Esophagus squamous epithelium (tissue), 5 donors: ENCODE data around the gene FMO1. TPM values are rescaled to one million over a fixed set of nuclear protein-coding genes. Genes with fewer than 3 reads are reported as not detected.
"Not testable (repeated sequence)": the region's sequence is repeated elsewhere in the genome, so short reads cannot be mapped to it uniquely, and the experiment has no call there.

ENCODE experiments used
- DNase-seq: peaks from one replicate; lab custom pipeline; 2025; lab: John Stamatoyannopoulos, UW
- H3K27ac ChIP-seq, 4 donors: fragments of 200-600 bp; sonication (generic); one replicate each; pipeline ENCODE4 v1.5.1; 2016 to 2019; ENCODE audit warnings: mild to moderate bottlenecking in 1 of 4
- H3K27me3 ChIP-seq, 4 donors: fragments of 200-600 bp; sonication (generic); 1 replicate in 3 of 4; 2 replicates in 1 of 4; pipeline versions ENCODE4 v1.5.1 to v1.6.0; 2017 to 2021; ENCODE audit warnings: antibody characterized with exemption in 1 of 4
- H3K36me3 ChIP-seq, 3 donors: fragments of 200-600 bp; sonication (generic); one replicate each; pipeline ENCODE4 v1.5.1; 2016 to 2019
- H3K4me1 ChIP-seq, 3 donors: fragments of 200-600 bp; sonication (generic); one replicate each; pipeline ENCODE4 v1.5.1; 2017 to 2019
- H3K4me3 ChIP-seq, 4 donors: fragments of 200-600 bp; sonication (generic); 1 replicate in 3 of 4; 2 replicates in 1 of 4; pipeline ENCODE4 v1.5.1; 2016 to 2019; ENCODE audit warnings: mild to moderate bottlenecking in 2 of 4, moderate library complexity in 1 of 4
- H3K9me3 ChIP-seq, 3 donors: fragments of 200-600 bp; sonication (generic); one replicate each; pipeline ENCODE4 v1.5.1; 2016 to 2019
- POLR2A ChIP-seq, 4 donors: fragments of 450-650 bp; IDR thresholded peaks; one replicate each; pipeline ENCODE4 v1.6.1; 2017; ENCODE audit warnings: antibody characterized with exemption in 4 of 4, mild to moderate bottlenecking in 4 of 4, moderate library complexity in 3 of 4
- WGBS, 2 donors: methylation state at CpG; one replicate each; pipeline ENCODE4 v1.1.5; 2018; 5-methylcytosine and 5-hydroxymethylcytosine counted together
- intact Hi-C: fragments of 100-400 bp; cut with DNase I; formaldehyde crosslinking; loops from one replicate; pipeline ENCODE4 v1.15.0; 2022
- total RNA-seq, 4 donors: library from RNA; depleted of rRNA; stranded (reverse); fragments of >200 nt; gene quantifications; one replicate each; pipeline ENCODE4 v1.1.0, GENCODE V29; 2016
- TF ChIP-seq, protein P1 (sequence below), 6 experiments: fragments of 450-650 bp in 4 of 6; fragments of 200-600 bp in 2 of 6; sonication (generic) in 2 of 6; IDR thresholded peaks; one replicate each; pipeline ENCODE4 v1.5.1; 2016 to 2019; ENCODE audit warnings: antibody characterized with exemption in 6 of 6, mild to moderate bottlenecking in 4 of 6, moderate library complexity in 4 of 6
- donor health status: DM: yes; HTN: yes; CAD: no.

The FMO1 gene
- total RNA-seq, 4 donors from 2014 or later = 0.18 to 7.2 (median 2.0) TPM

DNA sequence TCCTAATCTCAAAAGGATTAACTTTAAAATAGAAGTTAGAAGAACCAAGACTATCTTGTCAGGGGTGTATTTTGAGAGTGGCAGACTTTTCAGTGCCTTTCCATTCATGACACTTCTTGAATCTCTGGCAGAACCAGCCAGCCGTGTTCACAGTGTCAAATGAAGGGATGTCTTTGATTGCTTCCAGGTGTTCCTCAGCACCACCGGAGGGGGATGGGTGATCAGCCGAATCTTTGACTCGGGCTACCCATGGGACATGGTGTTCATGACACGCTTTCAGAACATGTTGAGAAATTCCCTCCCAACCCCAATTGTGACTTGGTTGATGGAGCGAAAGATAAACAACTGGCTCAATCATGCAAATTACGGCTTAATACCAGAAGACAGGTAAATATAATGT, 32.3 kb downstream of the FMO1 start:
- TF ChIP-seq, protein P1, sequence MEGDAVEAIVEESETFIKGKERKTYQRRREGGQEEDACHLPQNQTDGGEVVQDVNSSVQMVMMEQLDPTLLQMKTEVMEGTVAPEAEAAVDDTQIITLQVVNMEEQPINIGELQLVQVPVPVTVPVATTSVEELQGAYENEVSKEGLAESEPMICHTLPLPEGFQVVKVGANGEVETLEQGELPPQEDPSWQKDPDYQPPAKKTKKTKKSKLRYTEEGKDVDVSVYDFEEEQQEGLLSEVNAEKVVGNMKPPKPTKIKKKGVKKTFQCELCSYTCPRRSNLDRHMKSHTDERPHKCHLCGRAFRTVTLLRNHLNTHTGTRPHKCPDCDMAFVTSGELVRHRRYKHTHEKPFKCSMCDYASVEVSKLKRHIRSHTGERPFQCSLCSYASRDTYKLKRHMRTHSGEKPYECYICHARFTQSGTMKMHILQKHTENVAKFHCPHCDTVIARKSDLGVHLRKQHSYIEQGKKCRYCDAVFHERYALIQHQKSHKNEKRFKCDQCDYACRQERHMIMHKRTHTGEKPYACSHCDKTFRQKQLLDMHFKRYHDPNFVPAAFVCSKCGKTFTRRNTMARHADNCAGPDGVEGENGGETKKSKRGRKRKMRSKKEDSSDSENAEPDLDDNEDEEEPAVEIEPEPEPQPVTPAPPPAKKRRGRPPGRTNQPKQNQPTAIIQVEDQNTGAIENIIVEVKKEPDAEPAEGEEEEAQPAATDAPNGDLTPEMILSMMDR (IDR thresholded peaks at IDR 0.05) = no peak
- DNase-seq = no peak
- H3K4me3 ChIP-seq = no peak overlapping the region
- H3K27me3 ChIP-seq = no peaks in the 10 kb centered on the region
- intact Hi-C loops = no loop called here
- no peaks in the 10 kb centered on the region for H3K4me1 ChIP-seq
- H3K36me3 ChIP-seq = no peaks in the 10 kb centered on the region
- H3K27ac ChIP-seq = no peak overlapping the region
- WGBS, 2 donors = 82 to 94% methylated on average over 7 of the region's 7 CpGs
- H3K9me3 ChIP-seq = no peaks in the 10 kb centered on the region

DNA sequence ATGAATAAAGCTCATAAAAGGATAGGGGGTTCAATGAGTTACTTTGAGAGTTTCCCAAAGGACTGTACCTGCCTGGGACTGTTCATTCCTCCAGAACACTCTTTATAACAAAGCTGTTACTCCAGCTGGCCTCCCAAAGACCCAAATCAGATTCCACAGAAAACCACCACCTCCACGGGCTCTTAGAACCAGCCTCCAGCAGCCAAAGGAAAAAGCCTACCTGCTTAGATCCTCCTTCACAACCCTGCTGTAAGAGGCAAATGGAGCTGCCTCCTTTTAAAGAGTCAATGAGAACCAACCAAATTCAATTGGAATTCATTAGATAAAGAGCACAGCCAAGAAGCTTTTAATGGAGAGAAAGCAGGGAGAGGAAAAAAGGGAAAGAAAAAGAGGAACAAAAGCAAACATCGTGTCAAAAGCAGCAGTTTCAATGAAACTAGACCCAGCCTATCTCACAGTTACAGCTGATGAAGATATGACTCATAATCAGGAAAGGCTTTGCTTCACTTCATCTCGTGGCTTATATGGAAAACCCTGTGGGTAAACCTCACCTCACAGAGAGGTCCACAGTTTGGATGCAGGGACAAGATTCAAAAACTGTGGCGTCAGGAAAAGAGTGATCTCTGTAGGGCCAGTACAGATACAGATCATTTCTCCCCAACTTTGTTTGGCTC, 37.9 kb downstream of the FMO1 start:
- H3K9me3 ChIP-seq = no peaks in the 10 kb centered on the region
- TF ChIP-seq, protein P1 (IDR thresholded peaks at IDR 0.05) = no peak
- TF ChIP-seq POLR2A (IDR thresholded peaks at IDR 0.05) = no peak
- no peak overlapping the region for H3K4me3 ChIP-seq
- H3K27me3 ChIP-seq = no peaks in the 10 kb centered on the region
- H3K36me3 ChIP-seq = no peaks in the 10 kb centered on the region
- no peak for DNase-seq
- intact Hi-C loops = no loop called here
- WGBS, 2 donors = 19 to 32% methylated on average over 4 of the region's 4 CpGs
- H3K27ac ChIP-seq = peak overlapping the region in 3 of 4 donors; percentile 23 to 53 (median 53)
- H3K4me1 ChIP-seq = peaks cover 0 to 12% (median 6%) of the 10 kb centered on the region in 3 donors

DNA sequence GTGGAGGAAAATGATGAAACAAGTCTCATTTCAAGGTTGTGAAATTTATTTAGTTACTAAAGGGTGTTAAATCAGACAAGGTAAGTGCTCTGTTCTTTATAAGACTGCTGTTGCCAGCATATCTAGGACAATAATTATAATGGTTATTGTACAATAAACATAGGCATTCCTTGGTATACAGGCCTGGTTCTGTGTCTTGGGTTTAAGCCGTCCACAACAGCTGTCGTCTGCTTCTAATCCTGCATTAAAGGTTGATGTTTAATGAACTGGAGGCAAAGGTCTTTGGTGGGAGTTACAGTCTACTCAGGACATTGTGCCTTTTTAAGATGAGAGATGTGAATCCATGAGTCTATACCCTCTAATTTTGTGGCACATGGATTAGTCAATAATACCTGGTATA, 42.3 kb downstream of the FMO1 start:
- no peaks in the 10 kb centered on the region for H3K27me3 ChIP-seq
- DNase-seq = no peak
- TF ChIP-seq, protein P1 (IDR thresholded peaks at IDR 0.05) = no peak
- no peak for TF ChIP-seq POLR2A (IDR thresholded peaks at IDR 0.05)
- intact Hi-C loops = no loop called here
- WGBS, 2 donors = 83 to 94% methylated on average over 2 of the region's 2 CpGs
- H3K36me3 ChIP-seq = no peaks in the 10 kb centered on the region
- H3K9me3 ChIP-seq = no peaks in the 10 kb centered on the region
- no peak overlapping the region for H3K27ac ChIP-seq
- H3K4me3 ChIP-seq = no peak overlapping the region
- peaks cover 0 to 12% (median 6%) of the 10 kb centered on the region in 3 donors for H3K4me1 ChIP-seq

DNA sequence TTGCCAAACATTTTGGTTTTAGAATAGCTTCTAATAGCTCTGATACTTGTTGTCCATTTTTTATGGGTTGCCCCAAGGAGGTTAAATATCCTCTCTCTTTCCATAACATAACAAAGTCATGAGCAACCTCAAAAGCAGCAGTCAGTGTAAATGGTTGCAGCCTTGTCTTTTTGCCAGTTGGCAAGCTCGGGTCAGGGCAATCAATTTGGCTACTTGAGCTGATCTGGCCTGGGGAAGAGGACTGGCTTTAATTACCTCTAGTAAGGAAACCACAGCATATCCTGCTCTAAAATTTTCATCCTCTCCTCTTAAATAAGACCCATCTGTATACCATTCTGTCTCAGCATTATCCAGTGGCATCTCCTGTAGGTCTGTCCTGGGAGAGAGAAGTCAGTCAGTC, 44.5 kb downstream of the FMO1 start:
- no peak for DNase-seq
- WGBS, 2 donors = 42 to 43% methylated on average over 1 of the region's 1 CpG
- intact Hi-C loops = no loop called here
- H3K4me1 ChIP-seq = no peaks in the 10 kb centered on the region
- no peak overlapping the region for H3K4me3 ChIP-seq
- H3K36me3 ChIP-seq = no peaks in the 10 kb centered on the region
- no peak overlapping the region for H3K27ac ChIP-seq
- no peaks in the 10 kb centered on the region for H3K27me3 ChIP-seq
- TF ChIP-seq POLR2A (IDR thresholded peaks at IDR 0.05) = no peak
- TF ChIP-seq, protein P1 (IDR thresholded peaks at IDR 0.05) = no peak
- H3K9me3 ChIP-seq = no peaks in the 10 kb centered on the region

DNA sequence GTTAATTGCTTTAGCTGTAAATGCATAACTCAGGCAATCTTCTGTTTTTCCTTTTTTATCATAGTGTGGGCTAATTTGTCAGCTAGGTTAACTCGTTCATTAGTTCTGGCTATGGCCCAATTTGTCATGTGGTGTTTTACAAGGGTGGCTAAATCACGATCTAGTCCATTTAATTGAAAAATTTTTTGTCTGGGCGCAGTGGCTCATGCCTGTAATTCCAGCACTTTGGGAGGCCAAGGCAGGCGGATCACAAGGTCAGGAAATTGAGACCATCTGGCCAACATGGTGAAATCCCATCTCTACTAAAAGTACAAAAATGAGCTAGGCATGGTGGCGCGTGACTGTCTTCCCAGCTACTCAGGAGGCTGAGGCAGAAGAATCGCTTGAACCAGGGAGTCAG, 47.1 kb downstream of the FMO1 start:
- intact Hi-C loops, H3K27ac ChIP-seq: not testable (repeated sequence)

More for the DNA sequence above, 47.1 kb downstream of the FMO1 start:
- H3K9me3 ChIP-seq = peaks cover 0 to 13% (median 10%) of the 10 kb centered on the region in 3 donors
- not testable (repeated sequence) for H3K36me3 ChIP-seq, DNase-seq, H3K27me3 ChIP-seq, H3K4me3 ChIP-seq, H3K4me1 ChIP-seq
- WGBS, 2 donors = 79 to 83% methylated on average over 7 of the region's 7 CpGs
